Testis (tissue), 2 donors: Measurements from ENCODE around the gene ST3GAL2.

ENCODE experiments used
- POLR2A ChIP-seq: fragments of 450-650 bp; IDR thresholded peaks from one replicate; pipeline ENCODE4 v1.6.1; 2017; ENCODE audit warnings: antibody characterized with exemption, mild to moderate bottlenecking, moderate library complexity
- TF ChIP-seq, protein P1 (sequence below), 3 experiments: fragments of 450-650 bp in 2 of 3; fragments of 200-600 bp in 1 of 3; sonication (generic) in 1 of 3; IDR thresholded peaks; one replicate each; pipeline ENCODE4 v1.5.1; 2016 to 2019; ENCODE audit warnings: antibody characterized with exemption in 3 of 3, mild to moderate bottlenecking in 2 of 3, moderate library complexity in 1 of 3

DNA sequence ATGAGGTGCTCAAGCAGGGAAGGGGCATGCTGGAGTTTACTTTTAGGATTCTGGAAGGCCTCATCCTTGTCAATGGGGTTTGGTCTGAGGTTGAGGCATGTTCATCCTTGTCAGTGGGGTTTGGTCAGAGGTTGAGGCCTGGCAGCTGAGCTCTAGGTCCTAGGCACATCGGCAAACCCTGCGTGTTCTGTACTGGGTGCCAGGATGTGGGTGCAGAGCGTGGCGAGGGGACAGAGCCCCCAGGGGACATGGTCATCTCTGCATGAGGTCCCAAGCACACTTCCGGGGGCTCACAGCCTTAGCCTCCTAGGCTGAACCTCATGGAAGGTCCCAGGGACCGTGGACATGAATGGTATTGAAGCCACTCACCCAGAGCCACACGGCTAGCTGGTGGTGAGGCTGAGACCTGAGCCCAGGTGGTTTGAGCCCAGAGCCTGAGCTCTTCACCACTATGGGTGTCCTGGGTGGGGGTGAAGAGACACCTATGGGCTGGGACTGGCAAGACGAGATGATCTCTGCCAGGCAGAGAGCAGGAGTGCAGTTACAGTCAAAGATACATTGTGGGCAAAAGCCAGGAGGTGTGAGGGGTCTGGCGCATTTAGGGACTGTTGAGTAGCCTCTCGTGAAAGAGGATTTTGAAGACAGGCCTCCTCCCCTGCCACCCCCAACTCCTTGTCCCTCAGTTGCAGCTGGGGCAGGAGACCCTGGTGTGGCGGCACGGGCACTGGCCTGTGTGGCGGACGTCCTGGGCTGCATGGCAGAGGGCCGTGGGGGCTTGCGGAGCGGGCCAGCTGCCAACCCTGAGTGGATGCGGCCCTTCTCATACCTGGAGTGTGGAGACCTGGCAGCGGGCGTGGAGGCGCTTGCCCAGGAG is 34.8 kb upstream of the ST3GAL2 start:
- TF ChIP-seq, protein P1, sequence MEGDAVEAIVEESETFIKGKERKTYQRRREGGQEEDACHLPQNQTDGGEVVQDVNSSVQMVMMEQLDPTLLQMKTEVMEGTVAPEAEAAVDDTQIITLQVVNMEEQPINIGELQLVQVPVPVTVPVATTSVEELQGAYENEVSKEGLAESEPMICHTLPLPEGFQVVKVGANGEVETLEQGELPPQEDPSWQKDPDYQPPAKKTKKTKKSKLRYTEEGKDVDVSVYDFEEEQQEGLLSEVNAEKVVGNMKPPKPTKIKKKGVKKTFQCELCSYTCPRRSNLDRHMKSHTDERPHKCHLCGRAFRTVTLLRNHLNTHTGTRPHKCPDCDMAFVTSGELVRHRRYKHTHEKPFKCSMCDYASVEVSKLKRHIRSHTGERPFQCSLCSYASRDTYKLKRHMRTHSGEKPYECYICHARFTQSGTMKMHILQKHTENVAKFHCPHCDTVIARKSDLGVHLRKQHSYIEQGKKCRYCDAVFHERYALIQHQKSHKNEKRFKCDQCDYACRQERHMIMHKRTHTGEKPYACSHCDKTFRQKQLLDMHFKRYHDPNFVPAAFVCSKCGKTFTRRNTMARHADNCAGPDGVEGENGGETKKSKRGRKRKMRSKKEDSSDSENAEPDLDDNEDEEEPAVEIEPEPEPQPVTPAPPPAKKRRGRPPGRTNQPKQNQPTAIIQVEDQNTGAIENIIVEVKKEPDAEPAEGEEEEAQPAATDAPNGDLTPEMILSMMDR (IDR thresholded peaks at IDR 0.05): no peak
- TF ChIP-seq POLR2A: no peak
